HuH-7.5 (cell line): ENCODE measurements around the gene ZNF496.
"Not testable (repeated sequence)": the region's sequence is repeated elsewhere in the genome, so short reads cannot be mapped to it uniquely, and the experiment has no call there.

Source experiments
- DNase-seq: peaks from one replicate; pipeline ENCODE4 v3.0.0; 2011; ENCODE audit warnings: low spot score

The ZNF496 gene

GRCh38 chr1:247331525-247332214 lies at the start of gene ZNF496:
ZNF496 (minus strand) TSS chr1:247331867; CDS start chr1:247329578, 2,289 bp downstream.
- peak; percentile 95 for DNase-seq

GRCh38 chr1:247378334-247379073 lies 46.8 kb upstream of the ZNF496 start:
- no peak for DNase-seq

DNA sequence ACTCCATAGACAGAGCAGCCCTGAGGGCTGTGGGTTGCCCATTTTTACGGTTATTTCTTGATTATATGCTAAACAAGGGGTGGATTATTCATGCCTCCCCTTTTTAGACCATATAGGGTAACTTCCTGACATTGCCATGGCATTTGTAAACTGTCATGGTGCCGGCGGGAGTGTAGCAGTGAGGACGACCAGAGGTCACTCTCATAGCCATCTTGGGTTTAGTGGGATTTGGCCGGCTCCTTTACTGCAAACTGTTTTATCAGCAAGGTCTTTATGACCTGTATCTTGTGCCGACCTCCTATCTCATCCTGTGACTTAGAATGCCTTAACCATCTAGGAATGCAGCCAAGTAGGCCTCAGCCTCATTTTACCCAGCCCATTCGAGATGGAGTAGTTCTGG lies 46.0 kb upstream of the ZNF496 start:
- not testable (repeated sequence) for DNase-seq

- DNase-seq: no peak
Observed at GRCh38 chr1:247376659-247377058, 45.0 kb upstream of the ZNF496 start.

DNA sequence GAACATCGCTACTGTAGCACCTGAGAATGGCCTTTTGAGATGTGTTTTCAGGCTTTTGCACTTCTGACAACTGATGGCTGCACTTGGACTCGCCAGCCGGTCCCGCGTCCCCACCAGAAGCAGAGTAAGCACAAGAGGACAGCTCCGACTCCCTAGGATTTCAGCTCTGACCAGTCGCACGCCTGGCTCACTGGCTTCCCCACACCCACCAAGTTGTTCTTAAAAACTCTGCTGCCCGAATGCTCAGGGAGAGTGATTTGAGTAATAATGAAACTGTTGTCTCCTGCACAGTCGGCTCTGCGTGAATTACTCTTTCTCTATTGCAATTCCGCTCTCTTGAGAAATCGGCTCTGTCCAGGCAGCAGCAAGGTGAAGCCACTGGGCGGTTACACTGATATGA lies 44.1 kb upstream of the ZNF496 start:
- no peak for DNase-seq

DNA sequence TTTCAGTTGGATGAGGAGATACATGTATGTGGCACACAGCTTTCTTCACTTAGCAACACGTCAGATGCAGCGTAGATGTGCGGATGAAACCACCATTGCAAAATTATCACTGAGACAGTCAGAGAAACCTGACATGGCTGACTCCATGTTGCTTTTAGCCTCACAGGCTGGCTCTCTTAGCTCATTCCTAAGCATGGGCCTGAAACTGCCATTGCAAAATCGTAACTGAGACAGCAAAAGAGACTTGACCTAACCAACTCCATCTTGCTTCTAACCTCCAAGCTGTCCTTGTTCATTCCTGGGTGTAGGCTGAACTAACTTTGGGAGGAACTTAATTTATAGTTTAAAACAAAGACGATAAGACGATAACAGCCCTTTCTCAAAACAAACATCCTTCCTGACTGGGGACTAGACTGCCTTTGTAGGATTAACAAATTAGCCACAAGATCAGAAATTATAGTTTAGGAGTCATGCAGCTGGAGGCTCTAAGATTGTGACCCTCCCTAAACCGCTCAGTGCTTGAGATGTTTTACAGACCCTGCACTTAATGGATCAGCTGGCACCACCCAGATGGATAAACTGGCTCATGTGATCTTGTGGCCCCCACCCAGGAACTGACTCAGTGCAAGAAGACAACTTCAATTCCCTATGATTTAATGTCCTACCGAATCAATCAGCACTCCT lies 43.1 kb upstream of the ZNF496 start:
- not testable (repeated sequence) for DNase-seq

GRCh38 chr1:247373721-247374141 lies 42.1 kb upstream of the ZNF496 start:
- DNase-seq: peak; percentile 47

- no peak for DNase-seq
Observed at GRCh38 chr1:247371801-247372259, 40.2 kb upstream of the ZNF496 start.

DNA sequence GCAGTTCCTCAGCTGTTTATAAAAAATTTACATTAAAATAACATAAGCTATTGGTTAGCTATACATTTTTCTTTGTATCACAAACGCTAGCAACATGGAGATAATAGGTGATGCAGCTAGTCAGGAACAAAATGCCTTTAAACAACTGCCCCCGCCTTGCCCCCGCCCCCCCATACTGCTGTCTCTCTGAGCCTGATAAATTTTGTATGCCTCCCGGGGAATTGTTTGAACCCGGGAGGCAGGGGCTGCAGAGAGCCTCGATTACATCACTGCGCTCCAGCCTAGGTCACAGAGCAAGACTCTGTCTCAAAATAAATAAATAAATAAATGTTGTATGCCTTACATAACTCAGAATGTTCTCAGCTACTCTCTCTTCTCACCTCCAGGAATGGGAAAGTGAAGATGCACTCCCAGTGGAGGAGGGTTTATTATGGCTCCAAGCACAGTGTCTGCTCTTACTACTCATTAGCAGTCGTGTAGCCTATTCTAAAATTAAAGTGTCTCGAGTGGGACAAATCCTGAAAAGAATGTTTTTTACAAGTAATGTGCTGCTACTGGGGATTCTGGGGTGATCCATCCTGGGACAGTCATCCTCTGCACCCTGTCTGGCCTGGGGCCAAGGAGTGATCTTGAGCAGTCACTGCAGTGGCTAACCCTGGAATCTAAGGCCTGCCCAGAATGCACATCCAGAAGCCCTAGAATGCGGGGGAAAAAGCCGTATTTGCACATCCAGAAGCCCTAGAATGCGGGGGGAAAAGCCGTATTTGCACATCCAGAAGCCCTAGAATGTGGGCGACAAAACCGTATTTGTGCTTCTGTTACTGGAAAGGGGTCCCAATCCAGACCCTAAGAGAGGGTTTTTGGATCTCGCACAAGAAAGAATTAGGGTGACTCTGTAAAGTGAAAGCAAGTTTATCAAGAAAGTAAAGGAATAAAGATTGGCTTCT lies 39.4 kb upstream of the ZNF496 start:
- DNase-seq: no peak

GRCh38 chr1:247368490-247369145 lies 37.0 kb upstream of the ZNF496 start:
- DNase-seq: no peak

- no peak for DNase-seq
Observed at GRCh38 chr1:247367786-247368422, 36.2 kb upstream of the ZNF496 start.

- DNase-seq: no peak
Observed at GRCh38 chr1:247366926-247367645, 35.4 kb upstream of the ZNF496 start.

DNA sequence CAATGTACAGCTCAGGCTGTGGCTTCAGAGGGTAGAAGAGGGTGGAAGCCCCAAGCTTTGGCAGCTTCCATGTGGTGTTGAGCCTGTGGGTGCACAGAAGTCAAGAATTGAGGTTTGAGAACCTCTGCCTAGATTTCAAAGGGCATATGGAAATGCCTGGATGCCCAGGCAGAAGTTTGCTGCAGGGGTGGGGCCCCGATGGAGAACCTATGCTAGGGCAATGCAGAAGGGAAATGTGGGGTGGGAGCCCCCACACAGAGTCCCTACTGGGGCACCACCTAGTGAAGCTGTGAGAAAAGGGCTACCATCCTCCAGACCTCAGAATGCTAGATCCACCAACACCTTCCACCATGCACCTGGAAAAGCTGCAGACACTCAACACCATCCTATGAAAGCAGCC lies 34.7 kb upstream of the ZNF496 start:
- not testable (repeated sequence) for DNase-seq

DNA sequence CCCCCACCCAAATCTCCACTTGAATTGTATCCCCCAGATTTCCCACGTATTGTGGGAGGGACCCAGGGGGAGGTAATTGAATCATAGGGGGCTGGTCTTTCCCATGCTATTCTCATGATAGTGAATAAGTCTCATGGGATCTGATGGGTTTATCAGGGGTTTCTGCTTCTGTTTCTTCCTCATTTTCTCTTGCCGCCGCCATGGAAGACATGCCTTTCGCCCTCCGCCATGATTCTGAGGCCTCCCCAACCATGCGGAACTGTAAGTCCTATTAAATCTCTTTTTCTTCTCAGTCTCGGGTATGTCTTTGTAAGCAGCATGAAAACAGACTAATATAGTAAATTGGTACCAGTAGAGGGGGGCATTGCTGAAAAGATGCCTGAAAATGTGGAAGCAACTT lies 33.4 kb upstream of the ZNF496 start:
- no peak for DNase-seq

- not testable (repeated sequence) for DNase-seq
Observed at GRCh38 chr1:247363000-247363399, 31.3 kb upstream of the ZNF496 start.

- no peak for DNase-seq
Observed at GRCh38 chr1:247362153-247362552, 30.5 kb upstream of the ZNF496 start.

DNA sequence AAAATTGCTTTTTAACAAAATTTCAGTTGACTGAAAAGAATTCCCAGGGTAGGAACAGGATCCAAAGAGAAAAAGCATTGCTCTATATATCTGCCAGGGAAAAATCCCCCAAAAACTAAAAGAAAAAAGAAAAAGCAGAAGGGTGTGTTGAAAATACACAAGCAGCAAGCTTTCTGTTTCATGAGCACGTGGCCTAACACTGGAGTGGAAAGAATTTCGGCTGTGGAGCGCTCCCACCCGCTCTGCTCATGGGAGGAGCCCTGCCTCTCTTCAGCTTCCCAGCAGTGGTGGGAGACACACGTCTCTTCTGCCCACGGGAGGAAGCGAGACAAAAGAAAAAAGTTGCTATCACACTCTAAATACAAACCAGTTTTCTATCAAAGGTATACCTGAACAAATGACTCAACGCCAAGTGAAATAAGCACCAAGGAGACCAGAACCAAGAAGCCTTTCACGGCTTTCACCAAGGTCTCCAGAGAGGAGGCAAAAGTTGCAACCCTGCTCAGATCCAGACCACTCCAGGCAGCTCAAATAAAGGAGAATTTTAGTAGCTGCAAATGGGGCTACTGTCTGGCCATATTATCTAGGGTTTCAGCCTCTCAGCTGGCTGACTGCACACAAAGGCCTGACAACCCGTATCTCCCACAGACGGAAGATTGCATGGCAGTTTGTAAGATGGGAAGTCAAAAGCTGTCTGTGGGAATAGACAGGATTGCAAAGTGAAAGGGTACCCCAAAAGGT lies 29.5 kb upstream of the ZNF496 start:
- DNase-seq: no peak

- no peak for DNase-seq
Observed at GRCh38 chr1:247360116-247360898, 28.6 kb upstream of the ZNF496 start.
